ENCODE measurements around the gene PFDN1. TPM values are rescaled to one million over a fixed set of nuclear protein-coding genes. Genes with fewer than 3 reads are reported as not detected.

PFDN1 gene
- polyA plus RNA-seq, 1 donor (not counting 4 experiments of a cell fraction or from before 2014, with no cell fraction given), result 79.0 TPM

- Histone ChIP-seq H2AFZ (ENCODE audit: control insufficient read depth, low read length) (no peak overlapping the region), H4K20me1 (ENCODE audit: control insufficient read depth, extremely low read depth, insufficient read depth, low read length) (no peaks in the 10 kb centered on the region)
- FAIRE-seq, result no peak
Observed at GRCh38 chr5:140310434-140310833, 7.5 kb upstream of the PFDN1 start.

GRCh38 chr5:140309706-140310249, 6.9 kb upstream of the PFDN1 start:
- Histone ChIP-seq H3K4me3 (ENCODE audit: control insufficient read depth in 2 of 3, extremely low read depth in 1 of 3, insufficient read depth in 2 of 3, low read depth in 1 of 3, low read length in 3 of 3) (no peak overlapping the region), H2AFZ (ENCODE audit: control insufficient read depth, low read length) (no peak overlapping the region), H3K4me2 (ENCODE audit: control insufficient read depth, extremely low read depth, insufficient read depth, low read depth, low read length) (no peak overlapping the region), H3K9me1 (ENCODE audit: control insufficient read depth, extremely low read depth, insufficient read depth, low read length) (no peaks in the 10 kb centered on the region), H3K36me3 (ENCODE audit: control insufficient read depth in 2 of 2, extremely low read depth in 1 of 2, insufficient read depth in 2 of 2, low read length in 2 of 2) (no peaks in the 10 kb centered on the region), H3K79me2 (ENCODE audit: control insufficient read depth, insufficient read depth, low read length) (no peaks in the 10 kb centered on the region), H3K27ac (ENCODE audit: control insufficient read depth, insufficient read depth, low read length) (no peak overlapping the region), H3K4me1 (ENCODE audit: control insufficient read depth, extremely low read depth, insufficient read depth, low read length) (peaks cover 33% of the 10 kb centered on the region), H3K27me3 (ENCODE audit: control insufficient read depth, extremely low read depth, insufficient read depth, low read length) (no peaks in the 10 kb centered on the region), H3K9ac (ENCODE audit: control insufficient read depth, extremely low read depth, insufficient read depth, low read length) (no peak overlapping the region), H4K20me1 (ENCODE audit: control insufficient read depth, extremely low read depth, insufficient read depth, low read length) (no peaks in the 10 kb centered on the region), H3K9me3 (ENCODE audit: control insufficient read depth, low read depth, low read length) (no peaks in the 10 kb centered on the region)
- DNase-seq (ENCODE audit: low read depth, low spot score) (no peak), FAIRE-seq (no peak)
- dilution Hi-C loops (cut with MboI; ENCODE audit: extremely low pct_ligation_motif_present, low sequenced_read_pairs), result loop anchor here (10.0 kb wide), 1 partner anchor 45 kb away; no protein-coding TSS in a partner anchor
- TF ChIP-seq EZH2 (IDR thresholded peaks at IDR 0.05; ENCODE audit: low read length) (no peak), CTCF (optimal IDR thresholded peaks at IDR 0.05 in 1 of 3, IDR thresholded peaks at IDR 0.05 in 1 of 3, conservative IDR thresholded peaks at IDR 0.05 in 1 of 3; ENCODE audit: extremely low read depth in 1 of 3, insufficient read depth in 2 of 3, low read length in 3 of 3) (no peak)

More at GRCh38 chr5:140310434-140310833, 7.5 kb upstream of the PFDN1 start:
- H3K27me3 ChIP-seq (ENCODE audit: control insufficient read depth, extremely low read depth, insufficient read depth, low read length), result no peaks in the 10 kb centered on the region
- H3K4me1 ChIP-seq (ENCODE audit: control insufficient read depth, extremely low read depth, insufficient read depth, low read length), result peaks cover 33% of the 10 kb centered on the region
- H3K9ac ChIP-seq (ENCODE audit: control insufficient read depth, extremely low read depth, insufficient read depth, low read length), result no peak overlapping the region
- no peak for DNase-seq (ENCODE audit: low read depth, low spot score)
- H3K27ac ChIP-seq (ENCODE audit: control insufficient read depth, insufficient read depth, low read length), result peak overlapping the region; percentile 39
- TF ChIP-seq CTCF (optimal IDR thresholded peaks at IDR 0.05 in 1 of 3, IDR thresholded peaks at IDR 0.05 in 1 of 3, conservative IDR thresholded peaks at IDR 0.05 in 1 of 3; ENCODE audit: extremely low read depth in 1 of 3, insufficient read depth in 2 of 3, low read length in 3 of 3), result no peak
- no peak for TF ChIP-seq EZH2 (IDR thresholded peaks at IDR 0.05; ENCODE audit: low read length)
- no peaks in the 10 kb centered on the region for H3K36me3 ChIP-seq (ENCODE audit: control insufficient read depth in 2 of 2, extremely low read depth in 1 of 2, insufficient read depth in 2 of 2, low read length in 2 of 2)
- H3K9me1 ChIP-seq (ENCODE audit: control insufficient read depth, extremely low read depth, insufficient read depth, low read length), result no peaks in the 10 kb centered on the region
- no peaks in the 10 kb centered on the region for H3K9me3 ChIP-seq (ENCODE audit: control insufficient read depth, low read depth, low read length)
- H3K4me2 ChIP-seq (ENCODE audit: control insufficient read depth, extremely low read depth, insufficient read depth, low read depth, low read length), result peak overlapping the region; percentile 69
- H3K4me3 ChIP-seq (ENCODE audit: control insufficient read depth in 2 of 3, extremely low read depth in 1 of 3, insufficient read depth in 2 of 3, low read depth in 1 of 3, low read length in 3 of 3), result no peak overlapping the region
- dilution Hi-C loops (cut with MboI; ENCODE audit: extremely low pct_ligation_motif_present, low sequenced_read_pairs), result loop anchor here (10.0 kb wide), 1 partner anchor 46 kb away; no protein-coding TSS in a partner anchor
- no peaks in the 10 kb centered on the region for H3K79me2 ChIP-seq (ENCODE audit: control insufficient read depth, insufficient read depth, low read length)

Data from keratinocyte (primary cell).